NCI-H2227 (cell line): ENCODE results near the gene DLST.

Experiments used
- DNase-seq: peaks from one replicate; lab custom pipeline; 2025; ENCODE audit not compliant: unreplicated experiment; lab: John Stamatoyannopoulos, UW

DLST gene

DNA sequence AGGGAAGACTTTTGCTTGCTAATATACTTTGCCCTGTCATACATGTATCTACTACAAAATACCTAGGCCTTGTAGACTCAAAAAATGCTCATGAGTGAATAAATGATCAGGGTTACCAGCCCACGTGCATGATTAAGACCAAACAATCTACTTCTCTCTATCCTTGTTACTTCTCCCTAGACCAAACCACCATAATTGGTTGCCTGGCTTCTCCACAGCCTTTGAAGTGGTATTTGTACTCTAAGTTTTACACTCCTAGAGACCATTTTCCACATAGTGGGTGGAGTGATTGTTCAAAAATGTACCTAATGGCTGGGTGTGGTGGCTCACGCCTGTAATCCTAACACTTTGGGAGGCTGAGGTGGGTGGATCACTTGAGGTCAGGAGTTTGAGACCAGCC, 55.5 kb downstream of the DLST start:
- DNase-seq, result no peak

DNA sequence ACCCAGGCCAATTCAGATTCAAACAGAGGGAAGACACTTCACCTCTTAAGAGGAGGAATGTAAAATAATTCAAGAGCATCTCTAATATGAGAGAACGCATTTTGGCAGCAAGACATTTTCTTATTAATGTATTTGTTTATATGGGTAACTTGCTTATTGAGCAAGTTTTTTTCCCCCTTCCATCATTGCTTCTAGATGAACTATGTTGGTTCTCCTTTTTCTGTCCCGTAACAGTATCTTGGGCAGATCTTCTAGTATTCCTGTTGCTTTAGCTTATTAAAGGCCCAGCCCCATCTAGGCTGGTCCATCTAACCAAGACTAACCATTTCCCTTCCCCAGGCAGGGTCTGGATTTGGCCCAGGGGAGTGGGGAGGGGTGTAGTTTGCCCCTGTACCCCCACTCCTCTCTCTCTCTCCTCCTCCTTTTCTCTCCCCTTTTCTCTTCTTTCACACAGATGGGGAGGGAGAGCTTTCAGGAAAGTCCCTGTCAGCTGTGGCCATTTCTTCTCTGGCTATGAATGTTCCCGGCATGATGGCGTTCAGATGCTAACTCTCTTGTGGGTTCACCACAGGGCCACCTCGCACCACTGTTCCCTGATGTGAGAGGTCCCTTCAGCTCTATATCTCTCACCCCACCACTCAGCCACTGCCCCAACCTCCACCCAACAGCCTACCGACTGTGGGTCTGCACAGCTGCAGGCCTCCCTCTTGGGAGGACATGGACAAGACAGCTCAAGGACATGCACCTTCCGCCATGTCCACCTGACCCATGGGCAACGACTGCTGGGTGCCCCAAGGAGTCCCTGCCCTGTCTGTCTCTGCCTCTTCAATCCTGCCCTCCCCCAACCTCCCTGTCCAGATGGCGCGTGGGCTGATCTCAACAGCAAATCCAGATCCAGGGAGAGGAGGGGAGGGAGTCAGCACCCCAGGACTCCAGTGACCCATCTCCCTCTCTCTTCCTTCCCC, 57.1 kb downstream of the DLST start:
- DNase-seq, result no peak

DNA sequence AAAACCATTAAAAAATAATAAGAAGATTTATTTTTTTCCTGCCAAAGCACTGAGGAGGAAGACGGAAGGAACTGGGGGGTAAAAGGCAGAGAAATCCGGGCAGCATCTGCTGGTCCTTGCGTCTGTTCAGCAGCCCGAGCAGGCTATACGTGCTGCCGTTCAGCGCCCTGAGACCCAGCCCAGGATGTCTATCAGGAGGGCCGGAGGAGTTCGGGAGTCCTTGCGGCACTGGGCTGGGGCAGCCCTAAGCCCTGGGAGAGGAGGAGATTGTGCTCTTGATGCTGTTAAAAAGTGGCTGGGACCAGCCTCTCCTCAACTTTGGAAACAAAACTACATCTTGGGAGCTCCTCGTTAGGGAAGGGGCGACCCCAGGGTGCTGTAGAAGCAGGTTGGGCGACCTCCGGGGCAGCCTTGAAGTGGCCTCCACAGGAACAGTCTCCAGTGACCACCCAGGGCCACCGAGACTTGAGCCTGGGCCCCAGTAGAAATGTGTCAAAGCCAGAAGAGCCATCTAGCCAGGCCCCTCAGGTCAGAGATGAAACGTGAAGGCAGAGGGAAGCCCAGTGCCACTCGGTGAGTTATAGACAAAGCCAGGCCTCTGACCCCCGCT, 59.3 kb downstream of the DLST start:
- no peak for DNase-seq

DNA sequence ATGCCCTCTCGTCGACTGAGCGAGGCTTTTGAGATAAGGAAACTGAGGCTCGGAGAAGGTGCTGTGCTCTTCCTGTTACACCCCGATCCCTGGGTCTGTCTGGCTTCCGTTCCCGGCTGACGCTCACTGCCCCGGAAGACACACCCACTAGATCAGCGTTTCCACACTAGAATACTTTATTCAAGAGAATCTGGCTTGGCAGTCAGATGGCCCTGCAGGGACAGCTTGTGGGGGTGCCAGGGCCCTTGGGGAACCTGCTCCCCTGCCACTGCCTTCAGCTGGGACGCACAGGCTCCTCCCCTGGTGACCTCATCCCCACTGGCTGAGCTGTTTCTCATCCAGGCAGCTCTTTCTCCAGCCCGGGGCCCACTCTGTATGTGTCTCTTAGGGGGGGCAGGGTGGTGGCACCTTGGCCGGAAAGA, 60.0 kb downstream of the DLST start:
- DNase-seq, result no peak

DNA sequence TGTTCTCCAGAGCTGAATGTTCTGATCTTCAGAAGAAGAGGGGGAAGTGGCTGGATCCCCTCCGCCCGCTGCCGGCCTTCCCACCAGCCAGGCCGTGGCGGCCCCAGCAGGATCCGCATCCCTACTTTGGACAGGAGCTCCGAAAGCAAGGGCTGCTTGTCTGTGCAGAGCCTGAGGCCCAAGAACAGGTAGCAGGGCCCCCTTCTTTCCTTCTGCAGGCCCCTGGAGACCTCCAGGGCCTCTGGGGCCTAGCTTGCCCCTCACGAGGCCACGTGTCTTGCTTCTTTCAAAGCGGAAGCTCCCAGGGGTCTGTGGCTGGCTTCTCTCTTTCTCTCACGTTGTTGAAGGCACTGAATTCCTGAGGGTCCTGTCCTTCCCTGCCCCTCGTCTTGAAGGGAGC, 60.5 kb downstream of the DLST start:
- DNase-seq, result no peak

DNA sequence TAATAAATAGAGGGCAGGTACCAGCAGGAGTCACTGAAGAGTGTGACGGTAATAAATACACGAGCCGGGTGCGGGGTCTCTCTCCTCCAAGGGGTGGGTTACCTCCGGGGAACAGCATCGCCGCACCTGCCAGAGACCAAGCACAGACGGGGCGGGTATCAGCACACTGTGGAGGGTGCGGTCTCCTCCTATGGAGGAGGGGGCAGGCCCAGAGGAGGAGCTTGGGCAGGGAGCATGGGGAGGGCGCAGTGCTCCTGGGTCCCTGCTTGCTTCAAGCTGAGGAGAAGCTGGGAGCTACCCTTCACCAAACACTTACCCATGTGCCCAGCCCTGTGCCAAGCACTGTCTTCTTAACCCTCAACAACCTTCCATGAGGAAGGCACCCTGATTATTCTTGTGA, 60.9 kb downstream of the DLST start:
- DNase-seq, result no peak

DNA sequence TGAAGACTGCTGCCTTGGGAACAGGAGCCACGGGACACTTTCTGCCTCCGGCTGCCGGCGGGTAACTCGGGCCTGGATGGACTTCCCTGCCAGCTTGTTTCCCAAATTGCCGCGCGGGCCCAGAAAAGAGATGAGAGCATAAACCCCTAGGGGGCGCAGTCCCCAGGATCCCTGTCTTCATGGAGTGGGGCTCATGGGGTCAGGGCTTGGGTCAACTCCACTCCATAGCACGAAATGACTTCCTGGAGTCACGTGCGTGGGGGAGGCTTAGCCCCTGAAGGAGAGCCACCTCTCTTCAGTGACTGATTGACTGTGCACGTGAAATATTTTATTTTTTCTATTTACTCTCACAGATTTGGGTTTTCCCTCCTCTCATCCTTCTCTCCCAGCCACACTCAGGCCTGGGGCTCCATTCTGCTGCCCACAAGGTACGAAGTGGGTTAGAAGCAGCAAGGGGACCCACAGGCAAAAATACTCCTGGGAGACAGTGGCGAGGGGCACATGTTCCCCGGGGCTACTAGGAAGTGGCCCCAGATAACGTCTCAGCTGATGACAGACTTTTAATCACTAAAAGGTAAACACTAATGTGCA, 63.6 kb downstream of the DLST start:
- peak; percentile 34 for DNase-seq

DNA sequence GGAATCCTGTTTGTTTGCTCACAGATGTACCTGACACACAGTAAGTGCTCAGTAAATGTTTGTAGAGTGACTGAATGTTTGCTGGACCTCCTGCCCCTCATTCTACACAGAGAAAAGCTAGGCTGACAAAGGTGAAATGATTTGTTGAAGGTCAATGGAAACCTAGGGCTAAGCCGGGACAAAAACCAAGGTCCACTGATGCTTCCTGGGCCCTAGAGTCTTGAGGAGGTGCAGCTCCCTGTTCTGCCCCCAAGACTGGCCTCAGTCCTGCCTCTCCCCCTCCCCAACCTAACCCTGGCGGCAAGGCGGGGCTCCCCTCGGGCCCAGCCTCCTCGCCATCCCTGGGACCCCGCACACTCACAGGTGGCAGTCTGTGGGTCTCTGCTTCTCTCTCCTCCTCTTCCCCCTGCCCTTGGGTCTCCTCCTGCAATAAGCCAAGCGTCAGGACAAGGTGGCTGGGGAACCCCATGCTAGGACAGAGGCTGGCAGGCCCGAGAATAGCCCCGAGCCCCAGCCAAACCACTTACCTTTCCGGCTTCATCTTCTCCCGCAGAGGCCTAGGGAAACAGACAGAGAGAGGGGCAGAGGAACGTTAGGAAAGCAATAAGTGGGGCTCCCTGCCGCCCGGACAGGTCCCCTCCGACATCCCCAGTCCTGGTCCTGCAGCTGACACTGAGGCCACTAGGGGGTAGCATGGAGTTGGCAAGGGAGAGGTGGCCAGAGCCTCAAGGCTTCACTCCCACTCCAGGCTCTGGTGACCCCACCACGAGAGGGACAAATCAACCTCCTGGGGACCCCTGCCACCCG, 64.3 kb downstream of the DLST start:
- peak; percentile 83 for DNase-seq

DNA sequence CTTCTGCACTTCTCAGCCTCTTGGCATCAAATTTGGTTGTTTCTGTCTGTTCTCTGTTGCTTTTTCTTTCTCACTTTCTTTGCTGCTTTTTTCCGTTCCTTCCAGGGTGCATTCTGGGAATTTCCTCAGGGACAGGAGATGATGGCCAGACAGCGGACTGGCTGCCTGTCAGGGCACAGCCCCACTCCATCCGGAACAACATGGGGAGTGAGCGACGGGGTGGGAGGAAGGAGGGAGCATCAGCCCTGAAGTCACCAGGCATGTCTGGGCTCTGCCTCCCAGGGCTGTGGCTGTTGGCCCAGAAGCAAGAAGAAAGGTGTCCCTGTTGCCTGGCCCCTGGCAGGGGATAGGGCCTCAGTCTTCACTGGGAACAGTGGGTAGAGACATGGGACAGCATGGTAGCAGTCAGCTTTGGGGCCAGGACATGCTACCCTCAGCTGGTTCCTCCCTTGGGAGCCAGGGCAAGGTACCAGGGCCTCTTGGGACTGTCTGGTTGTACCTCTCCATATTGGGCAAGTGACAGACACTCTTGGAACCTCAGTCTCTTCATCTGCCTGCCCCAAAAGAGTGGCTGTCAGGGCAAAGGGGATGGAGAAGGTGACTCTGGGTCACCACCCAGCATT, 65.1 kb downstream of the DLST start:
- no peak for DNase-seq

DNA sequence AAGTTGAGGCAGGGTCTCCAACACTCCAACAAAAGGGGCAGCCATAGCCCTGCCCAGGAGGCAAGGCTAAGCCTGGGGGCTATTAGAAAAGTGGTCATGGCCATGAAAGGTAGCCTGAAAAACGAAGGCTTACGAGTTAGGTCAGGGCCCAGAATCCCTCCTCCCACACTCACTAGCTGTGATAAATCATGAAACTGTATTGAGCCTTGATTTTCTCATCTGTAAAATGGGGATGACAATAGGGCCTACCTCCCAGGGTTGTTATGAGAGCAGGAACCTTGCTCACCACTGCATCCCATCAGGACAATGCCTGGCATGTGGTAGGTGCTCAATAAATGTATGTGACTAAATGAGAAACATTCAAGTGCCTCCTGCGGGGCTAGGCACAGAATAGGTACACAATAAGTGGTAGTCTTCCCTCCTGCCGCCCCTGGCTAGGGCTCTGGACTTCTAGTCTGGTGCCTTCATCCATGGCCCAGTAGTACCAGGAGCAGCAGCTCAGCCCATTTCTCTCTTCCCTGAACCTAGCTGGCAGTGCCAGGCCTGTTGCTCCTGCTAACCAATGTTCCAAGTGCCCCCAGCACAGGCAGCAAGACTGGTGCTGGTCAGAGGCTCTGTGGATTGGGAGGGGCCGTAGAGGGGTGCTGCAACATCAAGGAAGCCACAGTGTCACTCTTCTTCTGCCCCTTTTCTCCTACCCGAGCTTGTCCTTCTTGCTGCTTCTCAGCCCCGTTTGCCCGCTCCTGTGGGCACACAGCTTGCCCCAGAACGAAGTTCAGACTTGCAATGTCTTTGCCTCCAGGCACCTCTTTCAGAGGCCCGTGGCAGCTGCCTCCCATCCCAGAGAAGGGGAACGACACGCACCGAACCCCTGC, 65.9 kb downstream of the DLST start:
- DNase-seq, result no peak

DNA sequence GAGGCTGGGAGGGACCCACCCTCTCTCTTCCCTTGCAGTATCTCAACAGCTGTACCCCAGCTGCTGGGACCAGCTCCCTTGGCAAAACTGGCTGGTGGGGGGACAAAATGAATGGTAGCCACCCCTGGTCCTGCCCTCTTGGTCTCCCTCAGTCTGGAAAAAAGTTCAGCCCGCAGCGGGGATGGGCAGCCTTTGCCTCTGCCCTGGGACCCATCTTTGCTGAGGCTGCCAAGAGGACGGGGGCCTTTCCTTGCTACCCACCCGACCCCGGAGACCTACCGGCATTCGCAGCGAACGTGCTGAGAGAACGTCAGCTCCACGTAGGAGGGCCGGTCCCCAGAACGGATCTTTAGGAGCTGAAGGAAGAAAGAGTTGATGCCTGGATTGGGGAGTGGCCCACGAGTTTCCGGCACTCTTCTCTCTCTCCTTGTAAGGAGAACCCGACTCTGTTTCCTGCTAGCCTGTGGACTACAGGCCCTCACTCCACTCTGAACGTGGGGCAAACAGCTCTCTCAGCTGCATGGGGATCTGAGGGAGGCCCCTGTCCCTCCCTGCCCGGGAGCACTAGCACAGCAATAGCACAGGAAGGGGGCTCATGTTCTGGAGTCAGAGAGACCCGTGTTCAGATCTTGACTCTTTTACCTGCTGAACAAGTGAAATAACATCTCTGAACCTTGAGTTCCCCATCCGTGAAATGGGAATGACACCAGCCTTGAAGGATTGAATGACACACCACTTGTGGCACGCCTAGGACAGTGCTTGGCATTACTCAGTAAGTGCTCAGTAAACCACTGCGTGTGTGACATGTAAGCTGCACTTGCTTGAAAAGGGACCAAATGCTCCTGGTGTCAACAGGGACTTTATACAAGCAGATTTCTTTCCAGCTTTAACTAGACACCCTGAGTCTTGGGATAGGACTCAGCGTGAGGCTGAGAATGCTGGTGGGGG, 66.8 kb downstream of the DLST start:
- no peak for DNase-seq

DNA sequence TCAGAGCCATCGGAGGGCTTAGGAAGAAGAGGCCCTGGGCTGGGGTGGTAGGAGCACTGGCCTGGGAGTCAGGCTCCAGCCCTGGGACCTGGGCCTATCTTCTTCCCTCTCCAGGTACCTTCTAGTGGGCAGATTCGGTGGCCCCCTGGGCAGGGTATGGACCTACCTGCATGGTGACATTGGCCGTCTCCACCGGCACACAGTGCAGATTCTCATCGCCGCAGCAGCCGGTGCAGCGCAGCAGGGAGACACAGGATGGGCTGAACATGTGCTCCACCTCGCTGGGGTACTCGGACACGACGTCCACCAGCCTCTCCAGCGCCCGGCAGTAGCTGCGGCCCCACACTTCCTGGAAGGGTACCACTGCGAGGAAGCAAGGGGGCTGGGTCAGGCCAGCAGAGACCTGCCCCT, 67.5 kb downstream of the DLST start:
- no peak for DNase-seq

DNA sequence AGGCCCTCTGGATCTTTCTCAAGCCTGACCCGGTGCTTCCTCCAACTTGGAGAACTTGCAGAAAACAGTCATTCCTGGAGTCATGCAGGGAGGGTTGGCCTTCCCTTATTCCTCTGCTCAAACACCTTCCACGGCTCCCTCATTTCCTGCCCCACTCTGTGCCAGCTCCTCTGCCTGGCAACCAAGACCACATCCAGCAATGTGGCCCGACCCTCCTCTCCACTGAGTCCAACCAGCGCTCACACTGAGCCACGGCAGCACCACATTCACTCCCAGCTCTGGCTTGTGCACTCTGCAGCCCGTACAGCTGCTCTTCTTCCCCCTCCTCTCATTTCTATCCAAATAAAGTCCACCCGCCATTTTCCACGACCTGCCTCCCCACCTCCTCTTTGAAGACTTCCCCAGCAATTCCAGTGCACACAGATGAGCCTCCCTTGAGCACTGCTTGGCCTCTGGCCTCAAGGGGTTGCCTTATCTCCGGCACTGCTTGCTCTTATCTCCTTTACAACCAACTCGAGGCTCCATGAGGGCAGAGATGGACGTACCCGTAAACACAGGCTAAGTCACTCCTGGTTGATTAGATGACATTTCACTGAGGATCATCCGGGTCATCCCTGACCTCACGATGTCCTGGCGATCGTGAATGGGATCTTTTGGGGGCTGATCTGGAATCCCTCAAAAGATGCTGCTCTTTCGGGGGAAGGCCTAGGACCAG, 68.3 kb downstream of the DLST start:
- DNase-seq, result no peak

DNA sequence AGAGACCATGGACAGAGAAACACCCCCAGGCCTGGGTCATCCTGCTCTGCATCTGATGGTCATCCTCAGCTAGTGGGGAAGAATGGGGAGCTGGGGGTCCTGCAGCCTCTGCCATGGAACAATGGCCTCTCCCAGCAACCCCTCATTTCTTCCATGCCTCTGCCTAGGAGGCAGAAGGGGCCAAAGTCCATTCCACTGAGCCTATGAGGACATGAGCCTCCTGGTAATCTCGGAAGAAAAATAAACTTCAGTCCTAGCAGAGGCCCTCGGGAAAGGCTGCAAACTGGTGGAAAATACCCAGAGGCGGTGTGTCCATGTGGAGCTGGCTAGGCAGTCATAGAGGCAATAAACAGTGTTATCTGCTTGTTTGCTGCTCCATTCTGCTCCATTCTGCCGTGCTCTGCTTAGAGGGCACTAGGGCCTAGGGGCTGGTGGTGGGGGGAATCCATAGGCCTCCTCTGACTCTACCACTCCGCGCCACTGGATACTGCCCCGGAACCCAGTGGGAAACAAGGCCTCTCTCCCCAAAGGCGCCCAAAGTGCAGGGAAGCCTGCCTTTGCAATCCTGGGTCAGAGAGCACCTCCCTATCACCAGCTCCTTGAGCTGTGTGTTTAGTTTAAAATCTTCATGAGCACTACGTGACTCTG, 69.2 kb downstream of the DLST start:
- no peak for DNase-seq

DNA sequence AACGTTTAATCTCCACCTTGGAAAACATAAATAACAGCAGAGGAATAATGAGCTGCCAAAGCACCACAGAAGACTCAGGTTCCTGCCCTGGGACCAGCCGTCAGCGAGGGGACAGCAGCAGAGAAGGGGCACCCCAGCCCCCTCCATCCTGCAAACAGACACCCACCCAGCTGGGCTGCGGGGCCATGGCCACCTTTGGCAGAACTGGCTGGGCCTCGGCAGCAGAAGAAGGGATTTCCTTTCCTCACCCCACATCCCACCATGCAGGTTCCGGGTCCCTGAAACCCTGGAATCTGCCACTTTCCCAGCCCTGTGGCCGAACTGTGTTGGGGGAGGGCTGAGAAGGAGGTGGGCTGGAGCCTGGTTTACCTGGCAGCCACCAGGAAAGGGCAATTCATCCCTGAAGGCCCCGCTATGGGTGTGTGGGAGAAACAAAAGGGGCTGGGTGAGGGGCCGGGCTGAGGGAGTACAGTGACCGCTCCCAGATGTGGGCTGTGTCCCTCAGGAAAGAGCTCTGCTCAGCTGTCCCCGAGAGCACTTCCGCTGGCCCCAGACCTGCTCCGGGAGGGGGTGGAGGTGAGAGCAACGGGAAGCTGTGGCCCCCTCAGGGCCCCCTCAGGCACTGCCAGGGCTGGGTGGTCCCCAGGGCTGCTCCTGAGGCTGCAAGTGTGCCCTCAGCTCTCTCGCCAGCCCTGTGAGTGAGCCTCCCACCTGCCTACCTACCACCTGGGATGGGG, 69.9 kb downstream of the DLST start:
- DNase-seq, result no peak

DNA sequence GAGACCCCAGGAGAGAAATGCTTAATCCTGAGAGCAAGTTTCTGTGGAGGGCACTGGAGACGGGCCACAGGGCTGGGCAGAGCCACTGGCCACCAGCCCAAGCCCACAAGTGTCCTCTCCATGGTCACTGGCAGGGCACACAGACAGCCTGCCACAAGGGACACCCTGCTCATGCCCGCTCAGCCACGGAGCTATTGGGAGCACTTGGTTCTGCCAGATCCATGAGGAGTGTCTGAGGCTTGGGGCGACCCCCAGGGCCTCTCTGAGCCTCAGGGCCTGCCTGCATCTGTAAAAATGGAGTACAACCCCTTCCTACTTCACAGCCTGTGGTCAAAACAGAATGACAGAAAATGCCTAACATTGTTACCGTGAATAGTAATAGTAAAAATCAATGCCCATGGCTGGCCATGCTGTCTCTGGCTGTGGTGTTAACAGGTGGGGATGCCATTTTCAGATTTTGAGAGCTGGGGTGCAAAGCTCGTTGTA, 70.5 kb downstream of the DLST start:
- DNase-seq, result no peak
